ENCODE results near the gene PIK3C2G. TPM values are rescaled to one million over a fixed set of nuclear protein-coding genes. Genes with fewer than 3 reads are reported as not detected.

PIK3C2G gene
- total RNA-seq, 1 experiment from 2014 or later = not detected

- CTCF ChIA-PET = no interaction called here
- no TSS peak for BruUV-seq (replicated peaks)
- POLR2A ChIA-PET = interaction anchor here (0.6 kb wide), 1 partner anchor 44 kb away, joined by 3 read pairs; no protein-coding TSS in a partner anchor
- Histone ChIP-seq H3K27ac (ENCODE audit: low read length) (no peak overlapping the region), H3K4me3 (ENCODE audit: low read depth in 2 of 2, low read length in 2 of 2) (no peak overlapping the region), H3K9me3 (ENCODE audit: control insufficient read depth, insufficient read depth, low read depth, low read length) (no peaks in the 10 kb centered on the region), H3K4me1 (ENCODE audit: control insufficient read depth, insufficient read depth, low read length) (no peaks in the 10 kb centered on the region), H3K36me3 (ENCODE audit: control insufficient read depth, insufficient read depth, low read length) (no peaks in the 10 kb centered on the region), H3K27me3 (ENCODE audit: control insufficient read depth, insufficient read depth, low read length) (no peaks in the 10 kb centered on the region)
- in situ Hi-C loops (cut with HindIII; ENCODE audit: low pct_unique_long_range_greater_than_20kb, low sequenced_read_pairs) (no loop called here), intact Hi-C loops (cut with micrococcal nuclease; ENCODE audit: unreplicated experiment) (no loop called here)
- DNase-seq (ENCODE audit: low read depth, low spot score) (no peak), ATAC-seq (no peak)
- TF ChIP-seq SIN3A (IDR thresholded peaks at IDR 0.05; ENCODE audit: borderline replicate concordance, insufficient read depth, low read depth, low read length) (no peak), CTCF (IDR thresholded peaks at IDR 0.05) (no peak), TCF7L2 (IDR thresholded peaks at IDR 0.05; ENCODE audit: low read depth, low read length) (no peak), REST (IDR thresholded peaks at IDR 0.05; ENCODE audit: insufficient read depth in 1 of 2, low read depth in 2 of 2, low read length in 1 of 2) (no peak), POLR2AphosphoS5 (IDR thresholded peaks at IDR 0.05; ENCODE audit: low read depth, low read length) (no peak)
Observed at GRCh38 chr12:18551701-18552100, 290.4 kb downstream of the PIK3C2G start.

- Histone ChIP-seq H3K27me3 (ENCODE audit: control insufficient read depth, insufficient read depth, low read length) (no peaks in the 10 kb centered on the region), H3K4me3 (ENCODE audit: low read depth in 2 of 2, low read length in 2 of 2) (no peak overlapping the region), H3K4me1 (ENCODE audit: control insufficient read depth, insufficient read depth, low read length) (no peaks in the 10 kb centered on the region), H3K9me3 (ENCODE audit: control insufficient read depth, insufficient read depth, low read depth, low read length) (no peaks in the 10 kb centered on the region), H3K36me3 (ENCODE audit: control insufficient read depth, insufficient read depth, low read length) (no peaks in the 10 kb centered on the region), H3K27ac (ENCODE audit: low read length) (no peak overlapping the region)
- no peak for TF ChIP-seq REST (IDR thresholded peaks at IDR 0.05; ENCODE audit: insufficient read depth in 1 of 2, low read depth in 2 of 2, low read length in 1 of 2)
- ATAC-seq (no peak), DNase-seq (ENCODE audit: low read depth, low spot score) (no peak)
- ChIA-PET CTCF (no interaction called here), POLR2A (no interaction called here)
- no TSS peak for BruUV-seq (replicated peaks)
- intact Hi-C loops (cut with micrococcal nuclease; ENCODE audit: unreplicated experiment) = no loop called here
- in situ Hi-C loops (cut with HindIII; ENCODE audit: low pct_unique_long_range_greater_than_20kb, low sequenced_read_pairs) = no loop called here
Observed at GRCh38 chr12:18552829-18553228, 291.5 kb downstream of the PIK3C2G start.
